SJCRH30 (cell line): Measurements from ENCODE around the gene CYLD. TPM values are rescaled to one million over a fixed set of nuclear protein-coding genes. Genes with fewer than 3 reads are reported as not detected.
A peak's percentile ranks its signal among the peaks of the same experiment; 100 is the strongest.

Experiments used
- DNase-seq, 2 experiments: peaks; one replicate each; pipeline ENCODE4 v3.0.0-alpha.2; 2015 to 2020
- H3K27ac ChIP-seq: fragments of 250-450 bp; sonication (Bioruptor Pico); 2 replicates; pipeline ENCODE4 v1.5.1; 2020; ENCODE audit warnings: mild to moderate bottlenecking, moderate library complexity
- H3K27me3 ChIP-seq: fragments of 250-450 bp; sonication (Bioruptor Pico); 2 replicates; pipeline ENCODE4 v1.5.1; 2020; ENCODE audit warnings: mild to moderate bottlenecking, moderate library complexity
- H3K36me3 ChIP-seq: fragments of 250-450 bp; sonication (Bioruptor Pico); 2 replicates; pipeline ENCODE4 v1.5.1; 2020; ENCODE audit warnings: mild to moderate bottlenecking, moderate library complexity
- H3K4me1 ChIP-seq: fragments of 250-450 bp; sonication (Bioruptor Pico); 2 replicates; pipeline ENCODE4 v1.5.1; 2020; ENCODE audit warnings: mild to moderate bottlenecking, moderate library complexity
- H3K4me3 ChIP-seq: fragments of 250-450 bp; sonication (Bioruptor Pico); 2 replicates; pipeline ENCODE4 v1.5.1; 2020; ENCODE audit warnings: mild to moderate bottlenecking, moderate library complexity
- H3K9me3 ChIP-seq: fragments of 250-450 bp; sonication (Bioruptor Pico); replicated peaks from 2 replicates; pipeline ENCODE4 v1.5.1; 2020; ENCODE audit warnings: mild to moderate bottlenecking, moderate library complexity
- total RNA-seq: library from RNA; depleted of rRNA; stranded (reverse); fragments of >200 nt; shearing (Covaris generic); gene quantifications from 2 replicates; pipeline ENCODE4 v1.2.3, GENCODE V29; 2014

CYLD gene
- total RNA-seq, 1 experiment from 2014 or later, result 13.9 TPM

- Histone ChIP-seq H3K9me3 (no peaks in the 10 kb centered on the region; the same call in 1 of the 2 replicates), H3K36me3 (no peaks in the 10 kb centered on the region), H3K4me1 (peaks cover 7% of the 10 kb centered on the region; the same call in 1 of the 2 replicates), H3K27me3 (no peaks in the 10 kb centered on the region), H3K4me3 (no peak overlapping the region), H3K27ac (no peak overlapping the region)
- no peak for DNase-seq
Observed at GRCh38 chr16:50705436-50706110, 36.3 kb upstream of the CYLD start.

- Histone ChIP-seq H3K4me3 (no peak overlapping the region), H3K27me3 (no peaks in the 10 kb centered on the region)
Observed at GRCh38 chr16:50706250-50706649, 35.6 kb upstream of the CYLD start.

GRCh38 chr16:50708373-50709060 is 33.4 kb upstream of the CYLD start:
- no peak overlapping the region for H3K27ac ChIP-seq
- H3K4me3 ChIP-seq, result no peak overlapping the region

More at GRCh38 chr16:50706250-50706649, 35.6 kb upstream of the CYLD start:
- DNase-seq, result no peak
- Histone ChIP-seq H3K27ac (no peak overlapping the region), H3K36me3 (no peaks in the 10 kb centered on the region), H3K9me3 (no peaks in the 10 kb centered on the region; the same call in 1 of the 2 replicates), H3K4me1 (peaks cover 7% of the 10 kb centered on the region; the same call in 1 of the 2 replicates)

GRCh38 chr16:50709061-50709684 is 32.7 kb upstream of the CYLD start:
- Histone ChIP-seq H3K4me1 (no peaks in the 10 kb centered on the region), H3K27ac (no peak overlapping the region), H3K9me3 (no peaks in the 10 kb centered on the region; the same call in 1 of the 2 replicates), H3K36me3 (no peaks in the 10 kb centered on the region), H3K27me3 (no peaks in the 10 kb centered on the region), H3K4me3 (no peak overlapping the region)
- no peak for DNase-seq

More at GRCh38 chr16:50708373-50709060, 33.4 kb upstream of the CYLD start:
- Histone ChIP-seq H3K36me3 (no peaks in the 10 kb centered on the region), H3K9me3 (no peaks in the 10 kb centered on the region; the same call in 1 of the 2 replicates), H3K27me3 (no peaks in the 10 kb centered on the region), H3K4me1 (no peaks in the 10 kb centered on the region)
- DNase-seq, result no peak

- Histone ChIP-seq H3K36me3 (no peaks in the 10 kb centered on the region), H3K27ac (no peak overlapping the region), H3K4me1 (no peaks in the 10 kb centered on the region), H3K4me3 (no peak overlapping the region), H3K27me3 (no peaks in the 10 kb centered on the region), H3K9me3 (no peaks in the 10 kb centered on the region; the same call in 1 of the 2 replicates)
- no peak for DNase-seq
Observed at GRCh38 chr16:50709980-50710379, 31.9 kb upstream of the CYLD start.

- Histone ChIP-seq H3K9me3 (no peaks in the 10 kb centered on the region), H3K4me3 (no peak overlapping the region), H3K27me3 (no peaks in the 10 kb centered on the region), H3K36me3 (no peaks in the 10 kb centered on the region), H3K4me1 (no peaks in the 10 kb centered on the region), H3K27ac (no peak overlapping the region)
- no peak for DNase-seq
Observed at GRCh38 chr16:50711040-50711439, 30.8 kb upstream of the CYLD start.

GRCh38 chr16:50711862-50712559 is 29.9 kb upstream of the CYLD start:
- peak; percentile 16 to 24 for DNase-seq
- no peaks in the 10 kb centered on the region for H3K9me3 ChIP-seq
- no peaks in the 10 kb centered on the region for H3K36me3 ChIP-seq
- no peaks in the 10 kb centered on the region for H3K27me3 ChIP-seq
- H3K4me1 ChIP-seq, result no peaks in the 10 kb centered on the region
- no peak overlapping the region for H3K4me3 ChIP-seq
- no peak overlapping the region for H3K27ac ChIP-seq

- no peaks in the 10 kb centered on the region for H3K36me3 ChIP-seq
- no peak overlapping the region for H3K4me3 ChIP-seq
- peak; percentile 11 to 25 for DNase-seq
- no peak overlapping the region for H3K27ac ChIP-seq
- H3K27me3 ChIP-seq, result 0 out of 2 replicates have a peak, but pooled peaks cover 2% of the 10 kb centered on the region
- H3K9me3 ChIP-seq, result no peaks in the 10 kb centered on the region
- H3K4me1 ChIP-seq, result no peaks in the 10 kb centered on the region
Observed at GRCh38 chr16:50712560-50712898, 29.4 kb upstream of the CYLD start.

- H3K27ac ChIP-seq, result no peak overlapping the region
- no peaks in the 10 kb centered on the region for H3K36me3 ChIP-seq
- DNase-seq, result no peak
- no peaks in the 10 kb centered on the region for H3K4me1 ChIP-seq
- no peak overlapping the region for H3K4me3 ChIP-seq
- 0 out of 2 replicates have a peak, but pooled peaks cover 5% of the 10 kb centered on the region for H3K27me3 ChIP-seq
- no peaks in the 10 kb centered on the region for H3K9me3 ChIP-seq
Observed at GRCh38 chr16:50712956-50713355, 28.9 kb upstream of the CYLD start.

GRCh38 chr16:50717091-50717490 is 24.8 kb upstream of the CYLD start:
- Histone ChIP-seq H3K9me3 (no peaks in the 10 kb centered on the region), H3K4me1 (no peaks in the 10 kb centered on the region), H3K36me3 (no peaks in the 10 kb centered on the region), H3K27ac (no peak overlapping the region), H3K27me3 (0 out of 2 replicates have a peak, but pooled peaks cover 5% of the 10 kb centered on the region), H3K4me3 (no peak overlapping the region)
- no peak for DNase-seq

- no peak for DNase-seq
- H3K4me1 ChIP-seq, result no peaks in the 10 kb centered on the region
- H3K27ac ChIP-seq, result no peak overlapping the region
- H3K4me3 ChIP-seq, result no peak overlapping the region
- 0 out of 2 replicates have a peak, but pooled peaks cover 5% of the 10 kb centered on the region for H3K27me3 ChIP-seq
- H3K36me3 ChIP-seq, result no peaks in the 10 kb centered on the region
- no peaks in the 10 kb centered on the region for H3K9me3 ChIP-seq
Observed at GRCh38 chr16:50717494-50717893, 24.4 kb upstream of the CYLD start.

- DNase-seq, result no peak
- Histone ChIP-seq H3K9me3 (no peaks in the 10 kb centered on the region), H3K4me3 (no peak overlapping the region)
Observed at GRCh38 chr16:50718061-50718760, 23.7 kb upstream of the CYLD start.

GRCh38 chr16:50718761-50719400 is 23.0 kb upstream of the CYLD start:
- no peak for DNase-seq
- no peaks in the 10 kb centered on the region; the same call in 1 of the 2 replicates for H3K9me3 ChIP-seq
- 0 out of 2 replicates have a peak, but pooled peaks cover 5% of the 10 kb centered on the region for H3K27me3 ChIP-seq
- no peaks in the 10 kb centered on the region for H3K4me1 ChIP-seq
- no peaks in the 10 kb centered on the region for H3K36me3 ChIP-seq
- H3K27ac ChIP-seq, result no peak overlapping the region
- H3K4me3 ChIP-seq, result no peak overlapping the region

More at GRCh38 chr16:50718061-50718760, 23.7 kb upstream of the CYLD start:
- Histone ChIP-seq H3K27ac (no peak overlapping the region), H3K36me3 (no peaks in the 10 kb centered on the region), H3K27me3 (0 out of 2 replicates have a peak, but pooled peaks cover 5% of the 10 kb centered on the region), H3K4me1 (no peaks in the 10 kb centered on the region)
